Muscle layer of duodenum (tissue), 2 donors: ENCODE results near the gene ZMIZ1.
"Not testable (repeated sequence)": the region's sequence is repeated elsewhere in the genome, so short reads cannot be mapped to it uniquely, and the experiment has no call there.

Experiments
- H3K27ac ChIP-seq: one replicate; pipeline ENCODE4 v1.7.0; 2013; ENCODE audit warnings: mild to moderate bottlenecking, low read length
- H3K27me3 ChIP-seq: one replicate; pipeline ENCODE4 v1.7.0; 2013; ENCODE audit warnings: low read depth, mild to moderate bottlenecking, control low read depth, low read length
- H3K36me3 ChIP-seq, 2 donors: one replicate each; pipeline ENCODE4 v1.7.0; 2013; ENCODE audit warnings: low read length in 2 of 2, control low read depth in 1 of 2, mild to moderate bottlenecking in 1 of 2; ENCODE audit not compliant: insufficient read depth in 2 of 2, control insufficient read depth in 1 of 2
- H3K4me1 ChIP-seq, 2 donors: one replicate each; pipeline ENCODE4 v1.7.0; 2013; ENCODE audit warnings: low read length in 2 of 2, mild to moderate bottlenecking in 2 of 2, control low read depth in 1 of 2, moderate library complexity in 1 of 2; ENCODE audit not compliant: insufficient read depth in 2 of 2, control insufficient read depth in 1 of 2
- H3K4me3 ChIP-seq, 2 donors: one replicate each; pipeline ENCODE4 v1.7.0; 2013; ENCODE audit warnings: low read length in 2 of 2, low read depth in 1 of 2, mild to moderate bottlenecking in 1 of 2
- H3K9me3 ChIP-seq, 2 donors: one replicate each; pipeline ENCODE4 v1.7.0; 2013; ENCODE audit warnings: low read length in 2 of 2, control low read depth in 1 of 2, mild to moderate bottlenecking in 1 of 2; ENCODE audit not compliant: control insufficient read depth in 1 of 2
- donor health status: healthy.

Gene ZMIZ1

GRCh38 chr10:79269443-79269842, 200.7 kb downstream of the ZMIZ1 start:
- no peak overlapping the region for H3K4me3 ChIP-seq
- H3K27ac ChIP-seq: no peak overlapping the region
- peaks cover 33 to 97% of the 10 kb centered on the region in 2 donors for H3K4me1 ChIP-seq
- peaks cover 5 to 10% of the 10 kb centered on the region in 2 donors for H3K36me3 ChIP-seq
- H3K27me3 ChIP-seq: no peaks in the 10 kb centered on the region
- no peaks in the 10 kb centered on the region for H3K9me3 ChIP-seq

- H3K4me3 ChIP-seq: no peak overlapping the region
- H3K27me3 ChIP-seq: no peaks in the 10 kb centered on the region
- peaks cover 34 to 97% of the 10 kb centered on the region in 2 donors for H3K4me1 ChIP-seq
- peaks cover 5 to 10% of the 10 kb centered on the region in 2 donors for H3K36me3 ChIP-seq
- no peak overlapping the region for H3K27ac ChIP-seq
- no peaks in the 10 kb centered on the region for H3K9me3 ChIP-seq
These were observed 201.2 kb downstream of the ZMIZ1 start for GRCh38 chr10:79269969-79270368.

GRCh38 chr10:79270466-79271246, 201.9 kb downstream of the ZMIZ1 start:
- Histone ChIP-seq H3K27ac (no peak overlapping the region), H3K9me3 (no peaks in the 10 kb centered on the region), H3K27me3 (no peaks in the 10 kb centered on the region), H3K36me3 (peaks cover 5 to 10% of the 10 kb centered on the region in 2 donors), H3K4me3 (no peak overlapping the region), H3K4me1 (peaks cover 34 to 97% of the 10 kb centered on the region in 2 donors)

- Histone ChIP-seq H3K4me1 (peaks cover 27 to 87% of the 10 kb centered on the region in 2 donors), H3K27me3 (no peaks in the 10 kb centered on the region), H3K36me3 (peaks cover 8 to 20% of the 10 kb centered on the region in 2 donors), H3K4me3 (no peak overlapping the region), H3K9me3 (no peaks in the 10 kb centered on the region), H3K27ac (no peak overlapping the region)
These were observed 203.6 kb downstream of the ZMIZ1 start for GRCh38 chr10:79272353-79272752.

- Histone ChIP-seq H3K27ac (peak overlapping the region; percentile 32), H3K27me3 (no peaks in the 10 kb centered on the region), H3K4me3 (peak overlapping the region in 1 of 2 donors; percentile 27), H3K9me3 (no peaks in the 10 kb centered on the region), H3K4me1 (peaks cover 16 to 75% of the 10 kb centered on the region in 2 donors), H3K36me3 (peaks cover 12 to 21% of the 10 kb centered on the region in 2 donors)
These were observed 204.8 kb downstream of the ZMIZ1 start for GRCh38 chr10:79273604-79274003.

- peaks cover 11 to 20% of the 10 kb centered on the region in 2 donors for H3K36me3 ChIP-seq
- no peaks in the 10 kb centered on the region for H3K27me3 ChIP-seq
- peaks cover 15 to 66% of the 10 kb centered on the region in 2 donors for H3K4me1 ChIP-seq
- H3K4me3 ChIP-seq: peak overlapping the region in 1 of 2 donors; percentile 27
- no peaks in the 10 kb centered on the region for H3K9me3 ChIP-seq
- H3K27ac ChIP-seq: peak overlapping the region; percentile 32
These were observed 205.7 kb downstream of the ZMIZ1 start for GRCh38 chr10:79274279-79275104.

- Histone ChIP-seq H3K9me3 (no peaks in the 10 kb centered on the region), H3K27me3 (no peaks in the 10 kb centered on the region), H3K36me3 (peaks cover 11 to 20% of the 10 kb centered on the region in 2 donors), H3K4me1 (peaks cover 15 to 61% of the 10 kb centered on the region in 2 donors), H3K27ac (peak overlapping the region; percentile 30), H3K4me3 (no peak overlapping the region)
These were observed 206.3 kb downstream of the ZMIZ1 start for GRCh38 chr10:79275105-79275430.

GRCh38 chr10:79275431-79275851, 206.7 kb downstream of the ZMIZ1 start:
- Histone ChIP-seq H3K36me3 (peaks cover 11 to 24% of the 10 kb centered on the region in 2 donors), H3K4me1 (peaks cover 15 to 57% of the 10 kb centered on the region in 2 donors), H3K4me3 (no peak overlapping the region), H3K9me3 (no peaks in the 10 kb centered on the region), H3K27ac (peak overlapping the region; percentile 30), H3K27me3 (no peaks in the 10 kb centered on the region)

- peaks cover 18 to 28% of the 10 kb centered on the region in 2 donors for H3K36me3 ChIP-seq
- H3K27ac ChIP-seq: no peak overlapping the region
These were observed 209.0 kb downstream of the ZMIZ1 start for GRCh38 chr10:79277579-79278269.

GRCh38 chr10:79279047-79279446, 210.3 kb downstream of the ZMIZ1 start:
- H3K27me3 ChIP-seq, H3K9me3 ChIP-seq, H3K27ac ChIP-seq, H3K4me3 ChIP-seq: not testable (repeated sequence)
- Histone ChIP-seq H3K36me3 (peaks cover 20 to 28% of the 10 kb centered on the region in 2 donors), H3K4me1 (peaks cover 5 to 32% of the 10 kb centered on the region in 2 donors)

More at GRCh38 chr10:79277579-79278269, 209.0 kb downstream of the ZMIZ1 start:
- Histone ChIP-seq H3K27me3 (no peaks in the 10 kb centered on the region), H3K4me1 (peaks cover 10 to 36% of the 10 kb centered on the region in 2 donors), H3K9me3 (no peaks in the 10 kb centered on the region), H3K4me3 (no peak overlapping the region)

GRCh38 chr10:79280956-79281355, 212.2 kb downstream of the ZMIZ1 start:
- Histone ChIP-seq H3K27ac (no peak overlapping the region), H3K27me3 (no peaks in the 10 kb centered on the region), H3K4me1 (peaks cover 6 to 30% of the 10 kb centered on the region in 2 donors), H3K9me3 (no peaks in the 10 kb centered on the region), H3K36me3 (peaks cover 33 to 35% of the 10 kb centered on the region in 2 donors), H3K4me3 (no peak overlapping the region)
